ENCODE results near the gene AMOTL2. TPM values are rescaled to one million over a fixed set of nuclear protein-coding genes. Genes with fewer than 3 reads are reported as not detected.

AMOTL2 gene
- total RNA-seq, 4 donors from 2014 or later = 49.4 to 87.5 (median 61.4) TPM

- Histone ChIP-seq H3K27ac (peak overlapping the region in 1 of 2 donors; percentile 68), H3K36me3 (no peaks in the 10 kb centered on the region), H3K4me3 (no peak overlapping the region), H3K27me3 (no peaks in the 10 kb centered on the region), H3K9me3 (no peaks in the 10 kb centered on the region), H3K4me1 (peaks cover 5 to 24% of the 10 kb centered on the region in 2 donors)
- no peak for DNase-seq
- no peak for TF ChIP-seq POLR2A (IDR thresholded peaks at IDR 0.05)
- TF ChIP-seq CTCF (IDR thresholded peaks at IDR 0.05) = no peak
- intact Hi-C loops (cut with DNase I; ENCODE audit: low total_unique reads) = no loop called here
These were observed 46.1 kb downstream of the AMOTL2 start for GRCh38 chr3:134328147-134328591.

GRCh38 chr3:134327594-134327975 is 46.7 kb downstream of the AMOTL2 start:
- no peaks in the 10 kb centered on the region for H3K9me3 ChIP-seq

GRCh38 chr3:134326760-134327593 is 47.3 kb downstream of the AMOTL2 start:
- H3K9me3 ChIP-seq = no peaks in the 10 kb centered on the region
- peak; percentile 75 to 81 for DNase-seq
- no peaks in the 10 kb centered on the region for H3K27me3 ChIP-seq
- H3K36me3 ChIP-seq = no peaks in the 10 kb centered on the region
- peak overlapping the region; percentile 68 to 71 for H3K27ac ChIP-seq
- intact Hi-C loops (cut with DNase I; ENCODE audit: low total_unique reads) = no loop called here
- TF ChIP-seq POLR2A (IDR thresholded peaks at IDR 0.05) (no peak), CTCF (IDR thresholded peaks at IDR 0.05) (no peak)
- peaks cover 5 to 24% of the 10 kb centered on the region in 2 donors for H3K4me1 ChIP-seq
- H3K4me3 ChIP-seq = no peak overlapping the region

More at GRCh38 chr3:134327594-134327975, 46.7 kb downstream of the AMOTL2 start:
- no peak for TF ChIP-seq POLR2A (IDR thresholded peaks at IDR 0.05)
- no peak for TF ChIP-seq CTCF (IDR thresholded peaks at IDR 0.05)
- Histone ChIP-seq H3K36me3 (no peaks in the 10 kb centered on the region), H3K27ac (peak overlapping the region; percentile 68 to 71), H3K4me1 (peaks cover 5 to 24% of the 10 kb centered on the region in 2 donors), H3K4me3 (no peak overlapping the region), H3K27me3 (no peaks in the 10 kb centered on the region)
- peak in 1 of 2 donors; percentile 43 for DNase-seq
- intact Hi-C loops (cut with DNase I; ENCODE audit: low total_unique reads) = no loop called here

GRCh38 chr3:134326126-134326525 is 48.1 kb downstream of the AMOTL2 start:
- H3K36me3 ChIP-seq = no peaks in the 10 kb centered on the region
- no peaks in the 10 kb centered on the region for H3K27me3 ChIP-seq
- no peak overlapping the region for H3K4me3 ChIP-seq
- peak overlapping the region; percentile 68 to 71 for H3K27ac ChIP-seq
- no peak for DNase-seq
- TF ChIP-seq CTCF (IDR thresholded peaks at IDR 0.05) (no peak), POLR2A (IDR thresholded peaks at IDR 0.05) (no peak)
- no peaks in the 10 kb centered on the region for H3K9me3 ChIP-seq
- intact Hi-C loops (cut with DNase I; ENCODE audit: low total_unique reads) = no loop called here
- H3K4me1 ChIP-seq = peaks cover 5 to 17% of the 10 kb centered on the region in 2 donors

- TF ChIP-seq POLR2A (IDR thresholded peaks at IDR 0.05) = no peak
- TF ChIP-seq CTCF (IDR thresholded peaks at IDR 0.05) = no peak
- DNase-seq = no peak
- Histone ChIP-seq H3K36me3 (no peaks in the 10 kb centered on the region), H3K4me3 (no peak overlapping the region), H3K9me3 (no peaks in the 10 kb centered on the region), H3K4me1 (peaks cover 5 to 13% of the 10 kb centered on the region in 2 donors), H3K27ac (peak overlapping the region; percentile 68 to 71), H3K27me3 (no peaks in the 10 kb centered on the region)
- intact Hi-C loops (cut with DNase I; ENCODE audit: low total_unique reads) = no loop called here
These were observed 48.5 kb downstream of the AMOTL2 start for GRCh38 chr3:134325706-134326105.
